Activated CD8-positive, alpha-beta T cell treated with anti-CD3 and anti-CD28 coated beads, Interleukin-2, amount 10 ng/mL, durations not matched to agents 7 days and 5 days (primary cell): ENCODE measurements around the gene ZSWIM6. TPM values are rescaled to one million over a fixed set of nuclear protein-coding genes. Genes with fewer than 3 reads are reported as not detected.

Experiments used
- ATAC-seq: fragments of 150-1000 bp; cut with Tn5 transposase; one replicate; pipeline ENCODE4 v1.10.0; 2021; ENCODE audit warnings: moderate library complexity
- CTCF ChIA-PET: fragments of 350-600 bp; sonication (Branson Sonifier 250); formaldehyde crosslinking; loops from one replicate; lab custom pipeline; 2021; ENCODE audit warnings: antibody characterized with exemption; lab: Charles Lee
- POLR2A ChIA-PET: fragments of 350-600 bp; sonication (Branson Sonifier 250); formaldehyde crosslinking; loops from one replicate; lab custom pipeline; 2021; ENCODE audit warnings: antibody characterized with exemption; lab: Charles Lee
- DNase-seq: peaks from one replicate; pipeline ENCODE4 v3.0.0-alpha.2; 2020
- H3K27ac Mint-ChIP-seq: one replicate; pipeline ENCODE4 v1.8.0; 2021; ENCODE audit warnings: mild to moderate bottlenecking, mixed read lengths
- H3K27me3 Mint-ChIP-seq: one replicate; pipeline ENCODE4 v1.8.0; 2021; ENCODE audit warnings: low read depth, mixed read lengths
- H3K36me3 Mint-ChIP-seq: one replicate; pipeline ENCODE4 v1.8.0; 2021; ENCODE audit warnings: low read depth, mixed read lengths
- H3K4me1 Mint-ChIP-seq: one replicate; pipeline ENCODE4 v1.8.0; 2021; ENCODE audit warnings: low read depth, mixed read lengths
- H3K4me3 Mint-ChIP-seq: one replicate; pipeline ENCODE4 v1.8.0; 2021; ENCODE audit warnings: mild to moderate bottlenecking, mixed read lengths
- H3K9me3 Mint-ChIP-seq: one replicate; pipeline ENCODE4 v1.8.0; 2022; ENCODE audit warnings: mixed read lengths; ENCODE audit not compliant: insufficient read depth
- total RNA-seq, 2 experiments: library from RNA; stranded (reverse); gene quantifications; one replicate each; pipeline ENCODE4 v1.2.3, GENCODE V29; 2021

Gene ZSWIM6
- total RNA-seq, 2 experiments from 2014 or later = 2.5 to 2.6 TPM

GRCh38 chr5:61381968-61382367 lies 49.9 kb downstream of the ZSWIM6 start:
- Mint-ChIP-seq H3K4me3 (no peak overlapping the region), H3K36me3 (no peaks in the 10 kb centered on the region), H3K9me3 (no peaks in the 10 kb centered on the region), H3K27me3 (no peaks in the 10 kb centered on the region), H3K27ac (no peak overlapping the region), H3K4me1 (no peaks in the 10 kb centered on the region)
- CTCF ChIA-PET = no interaction called here
- POLR2A ChIA-PET = no interaction called here
- ATAC-seq = no peak
- DNase-seq = no peak

DNA sequence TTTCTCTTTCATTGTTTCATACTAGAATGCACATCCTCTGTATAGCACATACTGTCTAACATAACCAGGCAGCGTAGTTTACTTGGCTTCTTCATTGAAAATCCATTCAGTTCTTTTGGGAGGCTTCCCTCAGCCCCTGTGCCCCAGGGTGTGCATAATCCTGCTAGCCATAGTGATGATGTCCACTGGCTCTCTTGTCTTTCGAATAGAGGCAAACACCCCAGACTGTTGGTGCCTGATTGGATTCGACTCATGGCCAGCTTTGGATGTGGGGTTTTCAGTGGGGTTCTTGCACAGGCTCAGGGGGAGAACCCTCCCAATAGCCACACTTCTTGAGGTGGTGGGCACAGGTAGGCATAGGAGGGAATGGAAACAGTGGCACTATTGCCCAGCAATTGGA lies 53.6 kb downstream of the ZSWIM6 start:
- Mint-ChIP-seq H3K4me1 (no peaks in the 10 kb centered on the region), H3K27me3 (no peaks in the 10 kb centered on the region), H3K4me3 (no peak overlapping the region), H3K36me3 (no peaks in the 10 kb centered on the region), H3K27ac (no peak overlapping the region), H3K9me3 (no peaks in the 10 kb centered on the region)
- ChIA-PET POLR2A (no interaction called here), CTCF (no interaction called here)
- no peak for ATAC-seq
- DNase-seq = no peak

- no peak overlapping the region for H3K27ac Mint-ChIP-seq
- H3K9me3 Mint-ChIP-seq = no peaks in the 10 kb centered on the region
- ATAC-seq (no peak), DNase-seq (no peak)
- H3K27me3 Mint-ChIP-seq = no peaks in the 10 kb centered on the region
- no peaks in the 10 kb centered on the region for H3K4me1 Mint-ChIP-seq
- POLR2A ChIA-PET = no interaction called here
- no peaks in the 10 kb centered on the region for H3K36me3 Mint-ChIP-seq
- CTCF ChIA-PET = no interaction called here
- no peak overlapping the region for H3K4me3 Mint-ChIP-seq
Observed at GRCh38 chr5:61386045-61386800, 54.2 kb downstream of the ZSWIM6 start.

GRCh38 chr5:61389609-61390008 lies 57.6 kb downstream of the ZSWIM6 start:
- Mint-ChIP-seq H3K4me1 (no peaks in the 10 kb centered on the region), H3K36me3 (no peaks in the 10 kb centered on the region), H3K27ac (no peak overlapping the region), H3K4me3 (no peak overlapping the region), H3K27me3 (no peaks in the 10 kb centered on the region), H3K9me3 (no peaks in the 10 kb centered on the region)
- DNase-seq (no peak), ATAC-seq (no peak)
- POLR2A ChIA-PET = no interaction called here
- CTCF ChIA-PET = no interaction called here

DNA sequence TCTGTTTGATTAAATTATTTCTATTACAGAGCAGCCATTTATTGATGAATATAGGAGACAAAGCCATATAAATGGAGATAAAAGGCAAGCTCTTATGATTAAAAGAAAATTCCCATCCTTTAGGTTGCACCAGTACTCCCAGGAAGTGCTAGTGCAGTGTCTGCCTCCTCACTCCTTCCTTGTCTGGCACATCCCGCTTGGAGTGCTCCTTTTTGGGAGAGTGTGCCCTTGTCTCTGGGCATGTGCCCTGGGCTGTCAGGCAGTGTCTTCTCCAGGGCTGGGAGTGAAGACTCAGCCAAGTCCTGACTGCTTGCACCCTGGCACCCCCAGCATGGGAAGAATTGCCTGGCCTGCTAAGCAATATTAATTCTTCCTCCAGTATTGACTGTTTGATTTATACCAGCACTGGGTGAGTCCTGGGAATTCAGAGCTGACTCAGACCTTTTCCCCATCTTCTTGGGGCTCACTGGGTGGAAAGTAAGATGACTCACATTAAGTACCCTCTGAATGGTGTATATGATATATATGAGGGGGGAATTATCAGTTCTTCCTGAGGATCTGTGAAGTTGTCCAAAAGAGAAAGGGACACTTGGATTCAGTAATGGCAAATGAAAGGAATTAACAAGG lies 62.1 kb downstream of the ZSWIM6 start:
- Mint-ChIP-seq H3K36me3 (no peaks in the 10 kb centered on the region), H3K27ac (no peak overlapping the region), H3K27me3 (no peaks in the 10 kb centered on the region), H3K4me1 (no peaks in the 10 kb centered on the region), H3K9me3 (no peaks in the 10 kb centered on the region), H3K4me3 (no peak overlapping the region)
- ATAC-seq (no peak), DNase-seq (no peak)
- POLR2A ChIA-PET = no interaction called here
- CTCF ChIA-PET = no interaction called here

DNA sequence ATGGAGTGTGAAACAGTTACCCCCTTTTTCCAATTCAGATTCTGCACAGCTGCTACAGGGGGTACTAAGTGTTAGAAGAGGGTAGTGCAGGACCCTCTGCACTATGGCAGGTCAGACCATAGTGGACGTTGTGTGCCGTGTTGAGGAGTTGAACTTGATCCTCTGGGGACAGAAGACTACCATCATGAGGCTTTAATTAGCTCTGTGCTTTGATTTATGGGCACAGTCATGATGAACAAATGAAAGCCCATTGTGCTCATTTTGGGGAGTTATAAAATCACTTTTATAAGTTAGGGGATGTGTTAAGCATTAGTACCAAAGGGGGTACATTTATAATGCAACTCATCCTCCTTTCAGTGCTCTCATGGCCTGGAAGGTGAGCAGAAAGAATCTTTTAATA lies 62.7 kb downstream of the ZSWIM6 start:
- no peak for DNase-seq
- Mint-ChIP-seq H3K9me3 (no peaks in the 10 kb centered on the region), H3K4me3 (no peak overlapping the region), H3K4me1 (no peaks in the 10 kb centered on the region), H3K36me3 (no peaks in the 10 kb centered on the region), H3K27me3 (no peaks in the 10 kb centered on the region), H3K27ac (no peak overlapping the region)
- no peak for ATAC-seq
- ChIA-PET CTCF (no interaction called here), POLR2A (no interaction called here)

GRCh38 chr5:61397238-61397637 lies 65.2 kb downstream of the ZSWIM6 start:
- DNase-seq (no peak), ATAC-seq (no peak)
- CTCF ChIA-PET = no interaction called here
- H3K4me3 Mint-ChIP-seq = no peak overlapping the region
- no peaks in the 10 kb centered on the region for H3K4me1 Mint-ChIP-seq
- no peak overlapping the region for H3K27ac Mint-ChIP-seq
- H3K9me3 Mint-ChIP-seq = no peaks in the 10 kb centered on the region
- H3K36me3 Mint-ChIP-seq = no peaks in the 10 kb centered on the region
- H3K27me3 Mint-ChIP-seq = no peaks in the 10 kb centered on the region
- POLR2A ChIA-PET = no interaction called here

GRCh38 chr5:61397937-61398336 lies 65.9 kb downstream of the ZSWIM6 start:
- no peak for DNase-seq
- H3K9me3 Mint-ChIP-seq = no peaks in the 10 kb centered on the region
- H3K36me3 Mint-ChIP-seq = no peaks in the 10 kb centered on the region
- peaks cover 3% of the 10 kb centered on the region for H3K4me1 Mint-ChIP-seq
- no peak overlapping the region for H3K4me3 Mint-ChIP-seq
- no peak for ATAC-seq
- no peaks in the 10 kb centered on the region for H3K27me3 Mint-ChIP-seq
- no peak overlapping the region for H3K27ac Mint-ChIP-seq
- ChIA-PET CTCF (no interaction called here), POLR2A (no interaction called here)

DNA sequence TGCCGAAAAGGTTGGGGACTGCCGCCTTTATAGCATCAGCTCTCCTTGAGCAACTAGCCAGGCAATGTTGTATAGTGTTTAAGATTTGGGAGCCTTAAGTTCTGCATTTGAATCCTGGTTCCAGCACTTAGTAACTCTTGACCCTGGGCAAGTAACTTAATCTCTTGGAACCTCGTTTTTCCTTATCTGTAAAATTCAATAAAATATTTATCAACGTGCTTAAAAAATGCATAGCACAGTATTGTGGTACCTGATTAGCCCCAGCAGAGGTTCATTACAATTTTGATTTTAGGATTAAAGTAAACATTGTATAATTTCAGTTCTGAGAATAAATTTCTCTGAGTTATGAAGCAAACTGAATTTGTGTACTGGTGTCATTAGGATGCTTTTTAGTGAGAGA lies 66.4 kb downstream of the ZSWIM6 start:
- Mint-ChIP-seq H3K27me3 (no peaks in the 10 kb centered on the region), H3K27ac (no peak overlapping the region)
- POLR2A ChIA-PET = no interaction called here

DNA sequence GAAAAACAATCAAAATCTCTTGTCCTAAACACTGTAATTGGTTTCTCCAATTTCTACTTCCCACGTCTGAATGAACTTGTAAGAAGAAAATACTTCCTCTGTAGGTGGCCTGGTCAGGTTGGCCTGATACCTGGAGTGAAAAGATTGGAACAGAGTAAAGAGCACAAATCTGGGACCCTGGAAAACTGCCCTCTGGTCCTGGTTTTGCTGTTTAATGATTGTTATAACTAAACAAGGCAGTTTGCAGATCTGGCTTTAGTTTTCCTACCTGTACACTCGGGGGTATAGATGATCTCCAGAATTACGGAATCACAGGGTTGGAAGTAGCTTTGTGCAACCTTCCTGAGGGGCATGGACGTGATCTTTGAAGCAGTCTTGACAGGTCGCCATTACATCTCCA lies 67.6 kb downstream of the ZSWIM6 start:
- no peaks in the 10 kb centered on the region for H3K36me3 Mint-ChIP-seq
- POLR2A ChIA-PET = no interaction called here
- no peak overlapping the region for H3K4me3 Mint-ChIP-seq
- DNase-seq (no peak), ATAC-seq (no peak)
- peaks cover 5% of the 10 kb centered on the region for H3K4me1 Mint-ChIP-seq
- H3K9me3 Mint-ChIP-seq = no peaks in the 10 kb centered on the region
- no peak overlapping the region for H3K27ac Mint-ChIP-seq
- CTCF ChIA-PET = no interaction called here
- no peaks in the 10 kb centered on the region for H3K27me3 Mint-ChIP-seq

More for the DNA sequence above, 66.4 kb downstream of the ZSWIM6 start:
- Mint-ChIP-seq H3K9me3 (no peaks in the 10 kb centered on the region), H3K36me3 (no peaks in the 10 kb centered on the region), H3K4me1 (peaks cover 5% of the 10 kb centered on the region), H3K4me3 (no peak overlapping the region)
- DNase-seq (no peak), ATAC-seq (no peak)
- CTCF ChIA-PET = no interaction called here

- Mint-ChIP-seq H3K4me3 (no peak overlapping the region), H3K4me1 (peaks cover 5% of the 10 kb centered on the region), H3K27ac (no peak overlapping the region), H3K9me3 (no peaks in the 10 kb centered on the region), H3K36me3 (no peaks in the 10 kb centered on the region), H3K27me3 (peaks cover 2% of the 10 kb centered on the region)
- ATAC-seq (no peak), DNase-seq (no peak)
- POLR2A ChIA-PET = no interaction called here
- CTCF ChIA-PET = no interaction called here
Observed at GRCh38 chr5:61401726-61402125, 69.7 kb downstream of the ZSWIM6 start.

GRCh38 chr5:61402244-61402823 lies 70.3 kb downstream of the ZSWIM6 start:
- peaks cover 5% of the 10 kb centered on the region for H3K4me1 Mint-ChIP-seq
- no peak overlapping the region for H3K4me3 Mint-ChIP-seq
- ChIA-PET CTCF (no interaction called here), POLR2A (no interaction called here)
- H3K9me3 Mint-ChIP-seq = no peaks in the 10 kb centered on the region
- ATAC-seq (no peak), DNase-seq (no peak)
- peaks cover 2% of the 10 kb centered on the region for H3K27me3 Mint-ChIP-seq
- no peak overlapping the region for H3K27ac Mint-ChIP-seq
- H3K36me3 Mint-ChIP-seq = no peaks in the 10 kb centered on the region
